Embryonic facial prominence (tissue), 1 donor: ENCODE measurements around the gene IRF5.
"Not testable (repeated sequence)": the region's sequence is repeated elsewhere in the genome, so short reads cannot be mapped to it uniquely, and the experiment has no call there.

ENCODE experiments used
- DNase-seq: peaks from one replicate; pipeline ENCODE4 v3.0.0-alpha.2; 2016; ENCODE audit errors: extremely low spot score

The IRF5 gene

DNA sequence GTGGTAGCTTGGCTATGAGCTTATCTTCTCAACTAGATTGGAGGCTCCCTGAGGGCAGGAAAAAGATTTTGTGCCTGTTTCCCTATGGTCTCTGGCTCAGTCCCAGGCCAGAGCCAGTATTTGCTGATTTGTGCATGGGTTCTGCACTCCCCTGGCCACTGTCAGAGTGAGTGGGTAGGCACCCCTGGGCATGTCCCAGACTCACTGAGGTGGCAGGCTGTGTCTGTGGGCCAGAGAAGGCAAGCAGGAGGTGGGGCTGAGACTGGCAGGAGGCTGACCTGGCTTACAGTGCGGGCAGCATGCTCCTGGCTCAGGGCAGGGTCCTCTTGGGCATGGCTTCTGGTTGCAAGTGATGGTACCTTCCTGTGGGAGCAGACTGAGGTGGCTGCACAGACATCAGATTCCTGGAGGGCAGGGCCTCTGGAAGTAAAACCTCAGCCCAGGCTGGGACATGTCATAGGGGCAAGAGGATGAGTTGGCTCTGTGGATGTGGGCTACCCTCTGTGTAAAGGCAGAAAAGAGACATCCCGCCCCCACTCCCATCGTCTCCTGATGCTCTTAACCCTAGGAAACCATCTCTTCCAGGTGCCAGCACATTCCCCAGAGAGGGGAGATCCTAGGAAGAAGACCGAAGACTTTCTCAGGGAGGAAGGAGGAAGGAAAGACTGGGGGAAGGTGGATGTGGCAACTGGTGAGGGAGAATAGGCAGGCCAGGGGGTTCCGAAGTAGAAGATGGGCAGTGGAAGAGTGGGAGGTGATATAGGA lies 31.5 kb upstream of the IRF5 start:
- no peak for DNase-seq

DNA sequence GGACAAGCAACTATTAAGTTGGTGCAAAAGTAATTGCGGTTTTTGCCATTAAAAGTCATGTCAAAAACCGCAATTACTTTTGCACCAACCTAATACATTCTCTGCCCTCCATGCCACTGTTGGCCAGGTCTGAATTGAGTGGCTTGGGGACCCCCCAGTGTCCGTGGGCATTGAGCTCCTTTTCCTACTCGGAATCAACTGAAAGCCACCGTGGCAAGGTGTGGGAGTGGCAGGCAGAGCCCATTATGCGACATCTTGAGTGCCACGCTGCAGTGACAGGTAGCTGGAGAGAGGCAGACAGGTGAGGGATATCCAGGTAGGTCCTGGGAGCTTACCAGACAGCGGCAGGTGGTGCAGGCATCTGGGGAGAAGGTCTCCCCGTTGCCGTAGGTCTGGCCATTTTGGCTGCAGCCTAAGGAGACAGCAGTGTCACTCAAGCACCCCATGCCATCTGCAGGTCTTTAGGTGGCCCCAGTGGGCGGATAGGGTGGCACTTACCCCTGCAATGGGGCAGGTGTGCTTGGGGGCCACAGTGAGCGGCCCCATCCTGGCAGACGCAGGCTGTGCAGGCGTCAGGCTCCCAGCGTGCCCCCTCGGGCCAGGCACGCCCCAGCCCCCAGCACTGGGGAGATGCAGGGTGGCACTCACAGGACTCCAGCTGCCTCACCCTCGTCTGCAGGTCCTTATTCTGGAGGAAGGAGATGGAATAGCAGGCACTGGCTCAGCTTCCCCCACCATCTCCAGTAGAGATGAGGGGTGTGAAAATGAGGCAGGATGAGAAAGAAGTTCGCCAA lies 30.8 kb upstream of the IRF5 start:
- DNase-seq, result no peak

DNA sequence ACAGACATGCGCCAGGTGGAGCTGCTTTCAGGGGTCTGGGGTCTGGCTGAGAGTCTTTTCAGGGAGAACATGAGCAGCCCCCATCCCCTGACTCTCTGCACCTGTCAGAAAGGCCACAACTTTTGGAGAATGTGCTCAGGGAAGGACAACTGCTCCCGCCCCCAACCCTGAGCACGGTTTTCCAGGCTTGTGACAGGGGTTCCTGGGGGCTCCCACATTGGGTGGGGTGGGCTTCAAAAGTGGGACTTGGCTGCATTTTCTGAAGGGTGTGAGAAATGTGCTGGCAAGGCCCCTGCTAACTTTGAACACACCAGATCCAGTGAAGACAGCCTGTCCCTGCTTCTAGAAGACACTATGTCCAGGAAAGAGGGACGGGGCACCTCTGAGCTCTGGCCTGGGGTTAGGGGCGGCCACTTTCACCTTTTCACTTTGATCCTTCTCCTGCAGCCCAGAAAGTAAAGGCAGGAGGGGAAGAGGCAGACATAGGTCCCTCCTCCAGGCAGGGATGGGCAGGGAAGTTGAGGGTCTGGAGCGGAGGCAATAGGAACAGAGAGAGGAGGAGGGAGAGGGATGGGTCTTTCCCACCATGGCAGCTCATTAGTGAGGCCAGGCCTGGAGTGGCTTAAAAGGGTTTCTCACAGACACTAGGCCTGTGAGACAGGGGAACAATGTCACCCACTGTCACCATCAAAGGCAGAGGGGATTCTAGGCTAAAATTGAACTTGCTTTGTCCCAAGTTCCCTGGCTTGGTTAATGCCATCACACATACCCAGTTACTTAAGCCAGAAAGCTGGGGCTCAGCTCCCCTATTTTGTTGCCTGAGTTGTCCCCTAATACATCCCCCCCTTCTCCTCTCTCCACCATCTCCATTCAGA lies 28.7 kb upstream of the IRF5 start:
- DNase-seq, result no peak

DNA sequence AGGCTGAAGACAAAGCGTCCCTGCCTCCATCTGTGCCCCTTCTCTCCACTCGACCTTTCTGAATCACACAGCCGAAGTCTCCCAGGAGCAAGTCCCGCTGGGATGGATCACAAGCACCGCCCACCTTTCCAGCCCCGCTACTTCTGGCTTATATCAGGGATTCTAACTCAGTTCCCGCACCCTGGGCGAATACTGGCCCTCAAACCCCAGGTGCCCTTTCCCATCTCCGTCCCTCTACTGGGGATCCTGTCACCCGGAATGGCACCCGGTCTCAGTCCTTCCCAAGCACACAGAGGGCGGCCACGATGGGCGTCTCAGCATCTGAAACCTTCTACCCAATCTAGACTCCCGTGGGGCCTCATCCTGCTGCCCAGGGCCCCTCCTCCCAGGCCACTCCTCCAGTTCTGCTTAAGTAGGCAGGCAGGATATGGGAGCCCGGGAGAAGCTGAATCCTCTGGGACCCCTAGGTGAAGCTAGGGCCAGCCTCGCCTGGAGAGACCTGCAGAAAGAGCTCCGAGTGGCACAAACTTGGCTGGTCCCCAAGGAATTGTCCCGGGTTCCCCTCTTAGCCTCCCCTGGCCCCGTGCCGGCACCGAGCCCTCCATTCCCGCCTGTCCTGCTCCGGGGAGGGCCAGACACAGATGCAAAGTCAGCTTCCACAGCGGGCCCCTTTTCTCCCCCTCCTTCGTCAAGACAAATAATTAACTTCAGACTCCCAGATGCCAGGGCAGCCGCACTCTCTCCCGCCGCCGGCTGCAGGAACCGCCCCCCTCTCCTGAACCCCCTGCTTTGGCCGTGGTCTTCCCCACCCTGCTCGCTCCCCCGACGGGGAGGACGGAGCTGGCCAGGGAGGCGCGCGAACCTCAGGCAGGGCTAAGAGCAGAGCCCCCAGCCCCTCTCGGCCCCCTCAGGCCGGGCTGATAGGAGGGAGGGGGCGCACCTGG lies 27.8 kb upstream of the IRF5 start:
- no peak for DNase-seq

DNA sequence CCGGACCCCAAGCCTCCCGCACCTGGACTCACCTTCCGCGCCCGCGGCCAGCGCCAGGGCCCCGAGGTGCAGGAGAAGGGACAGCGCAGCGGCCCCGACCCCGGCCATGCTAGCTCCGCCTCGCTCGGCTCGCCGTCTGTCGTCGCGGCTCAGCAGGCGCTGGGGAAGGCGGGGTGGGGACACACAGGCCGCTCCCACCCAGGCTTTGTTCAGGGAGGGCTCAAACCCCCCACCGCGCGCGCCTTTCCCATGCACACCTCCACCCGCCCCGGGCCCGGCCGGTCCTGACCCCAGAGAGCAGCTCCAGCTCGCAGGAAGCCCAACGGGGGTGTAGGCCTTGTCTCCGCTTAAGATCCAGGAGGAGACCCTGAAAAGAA lies 27.2 kb upstream of the IRF5 start, which contains the start of gene KCP:
Gene KCP, minus strand, starts transcription at position 141 of the 377 bp plus-strand sequence. Its CDS starts 33 bp downstream, at position 108.
- no peak for DNase-seq

DNA sequence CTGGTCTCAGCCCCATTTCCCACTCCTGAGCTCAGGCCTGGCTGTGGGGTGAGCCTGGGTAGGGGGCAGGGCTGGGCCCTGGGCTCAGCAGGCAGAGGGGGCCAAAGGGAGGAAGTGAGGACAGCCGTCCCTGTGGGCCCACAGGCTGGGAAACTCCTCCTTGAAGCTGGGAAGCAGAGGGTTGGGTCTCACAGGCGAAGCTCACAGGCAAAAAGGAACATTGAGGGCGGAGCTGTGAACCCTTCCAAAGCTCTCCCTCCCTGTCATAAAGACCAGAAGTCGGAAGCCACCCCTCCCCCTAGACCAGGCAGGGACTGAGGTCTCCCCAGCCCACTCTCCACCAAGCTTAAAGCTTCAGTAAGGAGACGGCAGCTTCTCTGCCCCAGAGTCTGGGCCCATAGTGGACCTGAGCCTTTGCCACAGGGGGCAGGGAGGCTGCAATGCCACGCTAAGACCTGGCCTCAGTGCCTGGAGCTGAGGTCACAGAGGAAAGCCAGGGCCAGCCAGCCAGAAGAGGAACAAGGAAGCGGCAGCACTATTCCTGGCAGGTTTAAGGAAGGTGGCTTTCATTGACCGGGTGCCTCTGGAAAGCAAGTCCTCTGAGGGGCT lies 26.2 kb upstream of the IRF5 start:
- DNase-seq, result no peak

DNA sequence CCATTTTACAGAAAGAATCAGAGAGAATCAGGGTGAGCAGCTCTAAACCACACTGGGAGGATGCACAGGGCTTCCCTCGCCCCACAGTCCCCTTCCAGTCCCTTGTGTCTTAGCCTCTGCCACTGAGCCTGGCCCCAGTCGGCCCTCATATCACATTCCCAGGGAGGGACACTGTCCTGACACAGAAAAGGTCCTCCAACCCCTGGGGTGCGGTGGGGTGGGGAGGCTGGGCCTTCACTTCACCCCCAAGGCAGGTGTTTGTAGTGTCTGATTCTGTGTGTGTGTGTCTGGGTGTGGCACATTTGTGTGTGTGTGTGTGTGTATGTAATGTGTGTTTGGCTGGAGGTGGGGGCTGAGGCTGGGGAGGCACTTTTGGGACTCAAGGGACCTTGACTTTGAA lies 25.4 kb upstream of the IRF5 start:
- no peak for DNase-seq

DNA sequence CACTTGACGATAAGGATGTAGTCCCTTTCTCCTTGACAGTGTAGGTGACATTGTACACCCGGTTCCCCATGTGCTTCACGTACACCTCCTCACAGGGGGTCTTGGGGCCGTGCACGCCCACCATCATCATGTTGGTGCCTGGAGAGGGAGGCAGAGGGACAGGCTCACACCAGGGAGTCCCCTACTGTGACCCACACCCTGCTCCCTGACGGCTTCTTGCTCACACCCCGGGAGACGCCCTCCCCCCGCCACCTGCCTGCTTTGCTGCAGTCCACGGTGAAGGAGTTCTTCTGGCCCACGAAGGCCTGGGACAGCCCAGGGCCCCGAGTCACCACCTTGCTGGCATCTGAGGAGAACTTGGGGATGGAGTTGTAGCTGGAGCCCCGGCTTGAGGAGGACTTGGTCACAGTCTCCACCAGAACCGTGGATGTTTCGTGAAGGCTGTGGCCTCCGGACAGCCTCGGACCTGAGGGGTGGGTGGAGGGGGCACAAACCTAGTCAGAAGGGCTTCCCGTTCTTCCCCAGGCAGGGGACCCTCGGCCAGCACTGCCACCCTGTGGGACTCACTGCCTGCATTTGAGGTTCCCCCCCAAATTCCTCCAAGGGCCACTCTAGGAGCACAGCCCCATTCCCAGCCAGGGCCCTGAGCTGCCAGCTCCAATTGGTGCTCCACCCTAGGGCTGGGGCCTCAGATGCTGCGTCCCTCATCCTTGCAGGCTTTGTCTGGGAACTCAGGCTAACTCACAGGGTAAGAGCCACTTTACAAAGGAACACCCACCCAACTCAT lies 24.8 kb upstream of the IRF5 start:
- not testable (repeated sequence) for DNase-seq

DNA sequence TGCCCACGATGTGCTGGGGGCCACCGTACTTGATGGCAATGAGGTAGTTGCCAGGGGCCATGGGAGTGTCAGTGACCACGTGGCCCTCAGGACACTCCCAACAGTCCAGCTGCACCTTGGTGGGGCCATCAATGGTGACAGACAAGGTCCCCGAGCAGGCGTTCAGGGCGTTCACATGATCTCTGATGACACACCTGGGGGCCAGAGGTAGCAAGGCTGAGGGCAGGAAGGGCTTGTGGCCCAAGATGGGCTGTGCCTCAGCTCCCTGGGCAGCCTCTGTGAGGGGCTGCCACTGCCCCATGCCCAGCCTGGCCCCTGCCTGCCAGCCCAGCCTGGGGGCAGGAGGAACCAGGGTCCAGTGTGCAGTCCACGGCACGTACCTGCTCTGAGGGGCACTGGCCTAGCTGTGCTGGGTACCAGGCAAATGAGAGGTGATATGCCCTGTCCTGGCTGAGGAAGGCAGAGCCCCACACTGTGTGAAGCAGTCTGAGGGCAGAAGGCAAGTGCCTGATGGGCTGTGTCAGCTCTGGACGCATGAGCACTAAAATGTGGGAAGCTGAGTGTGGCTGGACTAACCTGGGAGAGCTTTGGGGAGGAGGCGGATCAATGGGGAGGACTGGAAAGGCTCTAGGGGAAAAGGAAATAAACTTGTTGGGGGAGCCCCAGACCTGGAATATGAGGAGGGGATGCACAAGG lies 23.7 kb upstream of the IRF5 start:
- DNase-seq, result no peak

DNA sequence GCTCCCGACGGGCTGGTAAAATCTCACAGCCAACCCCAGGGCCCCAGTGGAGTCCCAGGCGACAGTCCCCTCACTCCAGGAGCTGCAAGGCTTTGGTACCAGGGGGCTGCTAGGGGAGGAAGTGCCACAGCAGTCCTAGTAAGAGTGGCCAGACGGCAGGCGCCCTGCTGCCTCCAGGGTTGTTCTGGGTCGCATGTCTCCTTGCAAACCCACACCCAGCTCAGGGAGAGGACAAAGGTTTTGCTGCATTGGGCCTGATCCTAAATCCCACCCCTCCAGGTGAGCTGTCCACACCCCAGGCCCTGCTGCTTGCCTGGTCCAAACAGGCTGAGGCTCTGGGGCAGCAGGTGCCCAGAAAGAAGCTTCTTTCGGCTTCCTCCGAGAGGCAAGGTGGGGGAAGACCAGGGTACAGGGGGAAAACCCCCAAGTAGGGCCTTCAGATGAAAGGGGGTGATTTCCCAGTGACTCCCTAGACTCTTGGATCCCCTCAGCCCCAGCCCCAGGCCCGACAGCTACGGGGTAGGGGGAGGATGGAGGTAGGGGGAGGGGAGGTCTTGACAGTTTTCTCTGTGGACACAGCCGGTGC lies 23.1 kb upstream of the IRF5 start:
- DNase-seq, result no peak

DNA sequence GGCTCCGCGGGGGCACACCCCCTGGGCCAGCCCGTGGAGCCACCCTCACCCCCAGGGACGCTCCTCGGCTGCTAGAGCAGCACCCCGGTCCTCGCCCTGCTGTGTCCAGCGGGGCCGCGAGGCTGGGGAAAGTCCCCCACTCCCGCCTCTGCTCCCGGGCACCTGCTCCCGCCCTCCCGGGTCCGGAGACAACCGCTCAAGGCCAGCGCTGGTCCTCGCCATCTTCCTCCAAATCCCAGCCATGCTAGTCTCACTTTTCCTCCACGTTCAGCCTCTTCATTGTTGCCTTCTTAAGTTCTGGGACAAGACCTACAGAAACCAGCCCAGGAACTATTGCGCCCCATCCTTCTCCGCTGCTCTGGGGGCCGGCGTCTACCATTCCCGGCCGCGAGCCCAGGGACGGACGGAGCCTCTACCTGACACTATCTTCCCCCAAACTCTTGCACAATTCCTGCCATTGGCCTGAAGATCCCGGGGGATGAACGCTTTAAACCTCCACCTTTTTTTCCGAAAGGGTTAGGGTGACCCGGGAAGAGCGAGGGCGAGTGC lies 22.4 kb upstream of the IRF5 start:
- no peak for DNase-seq

DNA sequence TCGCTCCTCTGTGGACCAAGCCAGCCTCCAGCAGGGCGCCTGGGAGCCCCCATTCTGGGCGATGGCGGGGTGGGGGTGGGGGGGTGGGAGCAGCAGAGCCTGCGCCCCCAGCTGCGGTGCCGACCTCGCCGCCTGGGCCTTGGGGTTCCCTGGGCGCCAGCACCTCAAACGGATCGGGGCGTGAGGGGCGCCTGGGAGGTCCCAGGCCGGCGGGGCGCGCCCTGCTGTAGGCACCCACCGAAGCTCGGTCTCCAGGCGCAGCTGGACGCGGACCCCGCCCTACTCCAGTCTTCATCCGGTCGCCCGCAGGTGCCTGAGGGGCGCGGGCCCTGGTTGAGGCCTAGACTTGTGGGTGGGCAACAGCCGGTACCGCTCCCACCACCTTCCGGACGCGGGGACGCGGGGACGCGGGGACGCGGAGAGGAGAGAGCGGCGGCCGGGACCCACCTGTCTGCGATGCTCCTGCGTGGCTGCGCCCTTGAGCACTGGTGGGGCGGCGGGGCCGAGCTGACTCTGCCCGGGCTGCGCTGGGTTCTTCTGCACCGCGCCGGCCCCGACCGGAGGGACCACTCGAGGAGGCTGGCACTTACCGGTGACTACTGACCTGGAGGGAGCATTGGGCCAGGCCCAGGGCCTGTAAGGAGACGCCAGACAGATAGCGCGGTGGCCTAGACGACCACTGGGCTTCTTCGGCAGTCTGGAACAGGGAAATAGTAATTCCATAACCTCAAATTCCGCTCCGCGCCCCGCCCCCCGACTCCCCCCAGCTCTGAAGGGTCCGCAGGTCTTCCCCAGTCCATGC lies 21.7 kb upstream of the IRF5 start:
- no peak for DNase-seq

DNA sequence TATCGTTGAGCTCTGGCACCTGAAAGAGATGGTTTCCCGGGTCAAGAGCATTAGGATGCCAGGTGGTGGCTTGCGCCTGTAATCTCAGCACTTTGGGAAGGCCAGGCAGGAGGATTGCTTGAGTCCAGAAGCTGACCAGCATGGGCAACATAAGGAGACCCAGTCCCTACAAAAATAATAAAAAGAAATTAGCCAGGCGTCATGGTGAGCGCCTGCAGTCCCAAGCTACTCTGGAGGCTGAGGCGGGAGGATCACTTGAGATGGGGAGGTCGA lies 21.1 kb upstream of the IRF5 start:
- DNase-seq, result no peak

DNA sequence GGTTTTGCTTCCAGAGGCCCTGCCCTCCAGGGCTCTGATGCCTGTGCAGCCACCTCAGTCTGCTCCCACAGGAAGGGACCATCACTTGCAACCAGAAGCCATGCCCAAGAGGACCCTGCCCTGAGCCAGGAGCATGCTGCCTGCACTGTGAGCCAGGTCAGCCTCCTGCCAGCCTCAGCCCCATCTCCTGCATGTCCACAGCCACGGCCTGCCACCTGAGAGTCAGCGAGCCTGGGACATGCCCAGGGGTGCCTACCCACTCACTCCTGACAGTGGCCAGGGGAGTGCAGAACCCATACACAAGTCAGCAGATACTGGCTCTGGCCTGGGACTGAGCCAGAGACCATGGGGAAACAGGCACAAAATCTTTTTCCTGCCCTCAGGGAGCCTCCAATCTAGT lies 20.6 kb upstream of the IRF5 start:
- DNase-seq, result no peak

DNA sequence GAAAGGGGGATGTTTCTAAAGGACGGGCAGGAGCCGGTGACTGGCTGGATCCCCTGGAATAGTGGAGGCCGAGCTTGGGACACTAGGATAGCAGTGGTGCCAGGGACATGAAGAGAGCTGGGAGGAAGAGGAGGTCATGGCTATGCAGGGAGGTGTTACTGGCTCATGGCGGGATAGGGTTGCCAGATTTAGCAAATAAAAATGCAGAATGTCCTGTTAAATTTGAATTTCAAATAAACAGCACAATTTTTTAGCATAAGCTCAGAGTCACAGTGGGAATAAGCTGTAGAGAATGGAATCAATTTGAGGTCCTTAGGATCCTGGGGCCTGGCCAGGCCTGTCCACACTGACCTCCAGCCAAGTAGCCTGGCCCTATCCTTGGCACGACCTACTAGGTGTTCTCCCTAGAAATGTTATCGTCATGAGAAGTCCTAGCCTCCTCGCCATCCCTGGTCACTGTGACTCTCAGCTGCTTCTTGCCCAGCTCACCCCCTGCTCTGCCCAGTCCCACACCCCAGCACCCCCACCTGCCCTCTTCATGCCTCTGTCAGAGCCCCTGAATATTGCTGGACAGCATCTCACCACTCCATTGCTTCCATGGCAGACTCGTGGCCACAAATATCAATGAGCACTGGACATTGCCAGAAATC lies 19.6 kb upstream of the IRF5 start:
- DNase-seq, result no peak

DNA sequence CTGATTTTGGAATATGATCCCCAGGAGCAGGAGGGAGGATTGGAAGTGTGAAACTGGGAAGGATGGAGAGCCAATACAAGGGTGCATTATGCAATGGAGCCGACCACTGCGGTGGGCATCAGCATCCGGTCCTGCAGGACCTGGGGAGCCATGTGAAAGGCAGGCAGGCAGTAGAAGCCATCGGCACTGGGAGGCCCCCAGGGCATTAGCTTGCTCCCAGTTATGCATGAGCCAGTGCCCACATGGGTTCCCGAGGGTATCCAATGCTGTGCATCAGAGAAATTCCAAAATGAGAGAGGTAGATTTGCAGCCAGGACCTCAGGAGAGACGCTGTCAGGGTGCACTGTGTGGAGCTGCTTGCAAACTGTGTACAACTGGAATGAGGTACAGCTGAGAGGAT lies 18.5 kb upstream of the IRF5 start:
- DNase-seq, result no peak
